ENCODE measurements around the gene EMB.
A peak's percentile ranks its signal among the peaks of the same experiment; 100 is the strongest.
"Not testable (repeated sequence)": the region's sequence is repeated elsewhere in the genome, so short reads cannot be mapped to it uniquely, and the experiment has no call there.

EMB gene

DNA sequence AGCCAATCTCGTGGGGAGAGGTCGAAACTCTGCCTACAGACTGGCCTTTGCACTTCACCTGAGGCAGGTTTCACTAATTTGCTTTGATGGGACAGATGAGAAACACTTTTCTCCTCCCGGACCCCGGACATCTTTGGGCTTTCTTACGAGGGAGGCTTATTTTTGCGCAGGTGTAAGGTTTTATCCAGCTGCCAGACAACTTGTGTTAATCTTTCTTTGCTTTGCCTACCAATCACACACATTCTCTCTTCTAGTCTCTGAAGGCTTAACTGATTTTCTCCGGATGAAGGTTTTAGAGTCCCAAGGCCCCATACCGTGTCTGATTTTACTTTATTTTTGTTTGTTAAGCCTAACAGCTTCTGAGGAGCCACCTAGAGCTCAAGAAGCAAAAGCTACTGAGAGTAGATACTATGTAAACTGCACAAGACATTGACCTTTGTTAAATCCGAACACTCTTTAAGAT lies 436 bp upstream of the EMB start:
- ATAC-seq, result peak; percentile 1

DNA sequence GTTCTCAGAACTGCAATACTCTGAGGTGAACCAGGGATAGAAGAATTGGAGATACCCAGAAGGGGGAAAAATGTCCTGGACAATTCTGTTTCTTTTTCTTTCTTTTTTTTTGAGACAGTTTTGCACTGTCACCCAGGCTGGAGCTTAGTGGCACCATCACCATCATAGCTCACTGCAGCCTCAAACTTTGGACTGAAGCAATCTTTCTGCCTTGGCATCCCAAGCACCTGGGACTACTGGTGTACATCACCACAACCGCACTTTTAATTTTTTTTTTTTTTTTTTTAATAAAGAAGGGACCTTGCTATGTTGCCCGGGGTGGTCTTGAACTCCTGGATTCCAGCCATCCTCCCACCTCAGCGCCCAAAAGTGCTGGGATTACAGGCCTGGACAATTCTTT lies 1.9 kb downstream of the EMB start:
- H3K27me3 Mint-ChIP-seq, result no peaks in the 10 kb centered on the region
- ATAC-seq, result no peak
- H3K36me3 Mint-ChIP-seq, result peaks cover 8% of the 10 kb centered on the region
- H3K27ac Mint-ChIP-seq, result peak overlapping the region; percentile 91
- H3K9me3 Mint-ChIP-seq, result no peaks in the 10 kb centered on the region
- peak overlapping the region; percentile 82 for H3K4me3 Mint-ChIP-seq
- peaks cover 69% of the 10 kb centered on the region for H3K4me1 Mint-ChIP-seq

More for the DNA sequence above, 436 bp upstream of the EMB start:
- Mint-ChIP-seq H3K4me1 (peaks cover 75% of the 10 kb centered on the region), H3K9me3 (no peaks in the 10 kb centered on the region), H3K27ac (peak overlapping the region; percentile 91), H3K27me3 (no peaks in the 10 kb centered on the region), H3K36me3 (peaks cover 3% of the 10 kb centered on the region), H3K4me3 (peak overlapping the region; percentile 82)

DNA sequence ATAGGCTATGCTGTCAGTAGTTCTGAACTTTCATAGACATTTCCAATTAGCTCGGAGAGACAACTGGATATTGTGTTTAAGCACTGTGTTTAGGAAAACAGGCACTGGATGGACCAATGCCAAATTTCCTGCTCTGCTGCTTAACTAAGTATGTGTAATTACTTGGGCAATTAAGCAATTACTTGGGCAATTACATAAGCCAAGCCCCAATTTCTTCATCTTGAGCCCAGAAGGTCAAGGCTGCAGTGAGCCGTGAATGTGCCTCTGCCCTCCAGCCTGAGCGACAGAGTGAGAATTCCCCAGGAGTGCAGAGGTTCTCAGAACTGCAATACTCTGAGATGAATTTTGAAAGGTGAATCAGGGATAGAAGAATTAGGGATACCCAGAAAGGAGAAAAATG lies 3.0 kb downstream of the EMB start:
- Mint-ChIP-seq H3K4me1 (peaks cover 73% of the 10 kb centered on the region), H3K4me3 (peak overlapping the region; percentile 7)
- not testable (repeated sequence) for H3K27me3 Mint-ChIP-seq, H3K9me3 Mint-ChIP-seq, H3K27ac Mint-ChIP-seq, H3K36me3 Mint-ChIP-seq, ATAC-seq

- Mint-ChIP-seq H3K27ac (peak overlapping the region; percentile 53), H3K4me1 (peaks cover 74% of the 10 kb centered on the region), H3K27me3 (no peaks in the 10 kb centered on the region), H3K4me3 (peak overlapping the region; percentile 12), H3K36me3 (peaks cover 14% of the 10 kb centered on the region), H3K9me3 (no peaks in the 10 kb centered on the region)
- ATAC-seq, result peak; percentile 84
Observed at GRCh38 chr5:50435168-50435567, 5.9 kb downstream of the EMB start.

- peaks cover 20% of the 10 kb centered on the region for H3K36me3 Mint-ChIP-seq
- not testable (repeated sequence) for ATAC-seq, H3K4me3 Mint-ChIP-seq, H3K27me3 Mint-ChIP-seq, H3K9me3 Mint-ChIP-seq
- peak overlapping the region; percentile 83 for H3K27ac Mint-ChIP-seq
- H3K4me1 Mint-ChIP-seq, result peaks cover 64% of the 10 kb centered on the region
Observed at GRCh38 chr5:50431133-50431904, 9.8 kb downstream of the EMB start.

DNA sequence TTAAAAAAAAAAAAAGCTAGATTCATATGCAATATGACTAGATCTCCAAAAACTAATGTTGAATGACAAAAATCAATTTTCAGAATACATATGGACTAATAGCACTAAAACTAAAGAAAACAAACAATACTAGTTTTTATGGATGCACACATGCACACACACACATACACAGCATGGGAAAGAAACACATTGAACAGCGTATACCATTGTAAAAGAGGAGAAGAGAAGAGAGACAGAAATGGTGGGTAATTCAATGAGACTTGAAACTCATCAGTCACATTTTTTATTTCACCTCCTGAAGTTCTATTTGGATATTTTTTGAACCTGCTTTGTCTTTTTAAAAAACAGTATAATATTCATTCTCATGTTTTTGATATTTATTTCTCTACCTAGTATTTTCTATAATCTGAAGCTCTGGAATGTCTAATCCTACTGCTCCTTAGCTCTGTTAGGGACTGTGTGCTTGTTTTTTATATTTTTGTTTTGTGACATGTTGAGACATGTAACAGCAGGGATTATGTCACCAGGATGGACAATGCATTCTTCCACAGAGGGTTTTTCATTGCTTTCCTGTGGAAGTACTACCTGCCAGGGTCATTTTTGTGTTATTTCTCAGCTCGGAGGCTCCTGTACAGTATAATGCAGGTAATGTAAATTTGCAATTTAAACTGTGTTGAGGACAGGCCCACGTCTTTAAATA lies 17.8 kb downstream of the EMB start:
- Mint-ChIP-seq H3K4me1 (peaks cover 47% of the 10 kb centered on the region), H3K36me3 (peaks cover 52% of the 10 kb centered on the region)
- H3K4me3 Mint-ChIP-seq, H3K27me3 Mint-ChIP-seq, ATAC-seq, H3K27ac Mint-ChIP-seq, H3K9me3 Mint-ChIP-seq: not testable (repeated sequence)

DNA sequence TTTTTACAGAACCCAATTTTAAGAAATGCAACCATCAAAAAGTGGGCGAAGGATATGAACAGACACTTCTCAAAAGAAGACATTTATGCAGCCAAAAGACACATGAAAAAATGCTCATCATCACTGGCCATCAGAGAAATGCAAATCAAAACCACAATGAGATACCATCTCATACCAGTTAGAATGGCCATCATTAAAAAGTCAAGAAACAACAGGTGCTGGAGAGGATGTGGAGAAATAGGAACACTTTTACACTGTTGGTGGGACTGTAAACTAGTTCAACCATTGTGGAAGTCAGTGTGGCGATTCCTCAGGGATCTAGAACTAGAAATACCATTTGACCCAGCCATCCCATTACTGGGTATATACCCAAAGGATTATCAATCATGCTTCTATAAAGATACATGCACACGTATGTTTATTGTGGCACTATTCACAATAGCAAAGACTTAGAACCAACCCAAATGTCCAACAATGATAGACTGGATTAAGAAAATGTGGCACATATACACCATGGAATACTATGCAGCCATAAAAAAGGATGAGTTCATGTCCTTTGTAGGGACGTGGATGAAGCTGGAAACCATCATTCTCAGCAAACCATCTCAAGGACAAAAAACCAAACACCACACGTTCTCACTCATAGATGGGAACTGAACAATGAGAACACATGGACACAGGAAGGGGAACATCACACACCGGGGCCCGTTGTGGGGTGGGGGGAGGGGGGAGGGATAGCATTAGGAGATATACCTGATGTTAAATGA lies 19.7 kb downstream of the EMB start:
- not testable (repeated sequence) for H3K27ac Mint-ChIP-seq

GRCh38 chr5:50420343-50420935 lies 20.6 kb downstream of the EMB start:
- Mint-ChIP-seq H3K9me3 (no peaks in the 10 kb centered on the region), H3K36me3 (peaks cover 39% of the 10 kb centered on the region), H3K27ac (no peak overlapping the region), H3K4me3 (no peak overlapping the region), H3K27me3 (no peaks in the 10 kb centered on the region), H3K4me1 (peaks cover 55% of the 10 kb centered on the region)
- ATAC-seq, result no peak

More for the DNA sequence above, 19.7 kb downstream of the EMB start:
- H3K4me3 Mint-ChIP-seq, H3K27me3 Mint-ChIP-seq, ATAC-seq, H3K9me3 Mint-ChIP-seq: not testable (repeated sequence)
- Mint-ChIP-seq H3K36me3 (peaks cover 40% of the 10 kb centered on the region), H3K4me1 (peaks cover 53% of the 10 kb centered on the region)

DNA sequence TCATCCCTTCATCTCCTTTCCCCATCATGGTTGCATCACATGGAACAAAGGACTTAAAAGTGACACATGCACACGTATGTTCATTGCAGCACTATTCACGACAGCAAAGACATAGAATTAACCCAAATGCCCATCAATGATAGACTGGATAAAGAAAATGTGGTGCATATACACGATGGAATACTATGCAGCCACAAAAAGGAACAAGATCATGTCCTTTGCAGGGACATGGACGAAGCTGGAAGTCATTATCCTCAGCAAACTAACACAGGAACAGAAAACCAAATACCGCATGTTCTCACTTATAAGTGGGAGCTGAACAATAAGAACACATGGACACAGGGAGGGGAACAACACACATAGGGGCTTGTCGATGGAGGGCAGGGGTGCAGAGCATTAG lies 21.4 kb downstream of the EMB start:
- not testable (repeated sequence) for H3K4me3 Mint-ChIP-seq, H3K27me3 Mint-ChIP-seq, ATAC-seq, H3K9me3 Mint-ChIP-seq, H3K27ac Mint-ChIP-seq
- Mint-ChIP-seq H3K36me3 (peaks cover 37% of the 10 kb centered on the region), H3K4me1 (peaks cover 57% of the 10 kb centered on the region)

GRCh38 chr5:50416637-50417036 lies 24.5 kb downstream of the EMB start:
- H3K27me3 Mint-ChIP-seq, ATAC-seq, H3K9me3 Mint-ChIP-seq: not testable (repeated sequence)
- Mint-ChIP-seq H3K4me3 (peak overlapping the region; percentile 51), H3K4me1 (peaks cover 68% of the 10 kb centered on the region), H3K36me3 (peaks cover 31% of the 10 kb centered on the region), H3K27ac (peak overlapping the region; percentile 69)

GRCh38 chr5:50415912-50416311 lies 25.2 kb downstream of the EMB start:
- ATAC-seq, result peak; percentile 94
- Mint-ChIP-seq H3K4me1 (peaks cover 73% of the 10 kb centered on the region), H3K4me3 (no peak overlapping the region), H3K36me3 (peaks cover 25% of the 10 kb centered on the region), H3K9me3 (no peaks in the 10 kb centered on the region), H3K27ac (no peak overlapping the region), H3K27me3 (no peaks in the 10 kb centered on the region)

GRCh38 chr5:50410932-50411331 lies 30.2 kb downstream of the EMB start:
- H3K27me3 Mint-ChIP-seq, H3K4me3 Mint-ChIP-seq, H3K27ac Mint-ChIP-seq, ATAC-seq, H3K9me3 Mint-ChIP-seq: not testable (repeated sequence)
- peaks cover 61% of the 10 kb centered on the region for H3K4me1 Mint-ChIP-seq
- peaks cover 13% of the 10 kb centered on the region for H3K36me3 Mint-ChIP-seq

- Mint-ChIP-seq H3K4me3 (no peak overlapping the region), H3K36me3 (peaks cover 14% of the 10 kb centered on the region), H3K9me3 (no peaks in the 10 kb centered on the region), H3K27me3 (no peaks in the 10 kb centered on the region), H3K27ac (no peak overlapping the region), H3K4me1 (peaks cover 28% of the 10 kb centered on the region)
- no peak for ATAC-seq
Observed at GRCh38 chr5:50406877-50407276, 34.2 kb downstream of the EMB start.

GRCh38 chr5:50401336-50401735 lies 39.8 kb downstream of the EMB start:
- H3K27ac Mint-ChIP-seq, result no peak overlapping the region
- H3K36me3 Mint-ChIP-seq, result peaks cover 13% of the 10 kb centered on the region
- no peaks in the 10 kb centered on the region for H3K9me3 Mint-ChIP-seq
- ATAC-seq, result no peak
- H3K4me1 Mint-ChIP-seq, result peaks cover under 1% of the 10 kb centered on the region
- no peak overlapping the region for H3K4me3 Mint-ChIP-seq
- no peaks in the 10 kb centered on the region for H3K27me3 Mint-ChIP-seq
